HCT116 (cell line): ENCODE measurements around the gene RNF32. TPM values are rescaled to one million over a fixed set of nuclear protein-coding genes. Genes with fewer than 3 reads are reported as not detected.

Source experiments
- ATAC-seq: fragments of 200-7000 bp; cut with Tn5 transposase; 2 replicates; pipeline ENCODE4 v1.9.1; 2020; ENCODE audit warnings: mild to moderate bottlenecking, moderate library complexity
- BruUV-seq: library from RNA; stranded (reverse); fragments of 400-500 nt; replicated peaks from 2 replicates; lab custom pipeline; 2021; lab: Mats Ljungman, UMichigan
- CTCF ChIA-PET: fragments of 300-600 bp; sonication (Branson Sonifier 250); formaldehyde crosslinking; loops from one replicate; lab custom pipeline; 2021; ENCODE audit warnings: antibody characterized with exemption; lab: Charles Lee
- POLR2A ChIA-PET: fragments of 300-600, 350-600 bp; sonication (Branson Sonifier 250); formaldehyde crosslinking; loops from one replicate; lab custom pipeline; 2021; ENCODE audit warnings: antibody characterized with exemption; lab: Charles Lee
- RAD21 ChIA-PET, 2 experiments: fragments of 300-600 bp; sonication (Branson Sonifier 250); formaldehyde crosslinking; loops; one replicate each; lab custom pipeline; 2023; ENCODE audit warnings: low total read pairs in 2 of 2; ENCODE audit not compliant: uncharacterized antibody in 2 of 2, unreplicated experiment in 2 of 2, low non-redundant PET in 1 of 2; lab: Charles Lee
- DNase-seq: peaks from one replicate; pipeline ENCODE4 v3.0.0-alpha.2; 2010; ENCODE audit warnings: low read depth, low spot score
- H2AFZ ChIP-seq: fragments of 200-600 bp; shearing (Covaris generic), sonication (generic); 2 replicates; pipeline ENCODE4 v1.6.1; 2017; ENCODE audit warnings: low read depth, mixed run types, mixed read lengths, antibody characterized with exemption, low read length; ENCODE audit not compliant: poor library complexity, severe bottlenecking
- H3K27ac ChIP-seq: 2 replicates; pipeline ENCODE4 v1.5.1; 2012; ENCODE audit warnings: low read depth, low read length
- H3K27me3 ChIP-seq: fragments of 200-600 bp; sonication (generic); 2 replicates; pipeline ENCODE4 v1.6.1; 2016; ENCODE audit warnings: mixed run types, low read length, mixed read lengths; ENCODE audit not compliant: insufficient read depth
- H3K36me3 ChIP-seq, 2 experiments: fragments of 200-500 bp in 1 of 2; fragments of 200-600 bp in 1 of 2; sonication (Bioruptor generic) in 1 of 2; sonication (generic) in 1 of 2; 2 replicates each; pipeline versions ENCODE4 v1.5.1 to v1.6.1; 2014 to 2016; ENCODE audit warnings: low read length in 2 of 2, inconsistent platforms in 1 of 2, mixed read lengths in 1 of 2, mixed run types in 1 of 2; ENCODE audit not compliant: insufficient read depth in 2 of 2, control insufficient read depth in 1 of 2
- H3K4me1 ChIP-seq, 2 experiments: fragments of 200-600 bp in 1 of 2; sonication (generic) in 1 of 2; 2 replicates each; pipeline versions ENCODE4 v1.5.1 to v1.6.1; 2012 to 2017; ENCODE audit warnings: low read length in 2 of 2, inconsistent platforms in 1 of 2, mild to moderate bottlenecking in 1 of 2, mixed read lengths in 1 of 2, mixed run types in 1 of 2, moderate library complexity in 1 of 2; ENCODE audit not compliant: insufficient read depth in 2 of 2, control insufficient read depth in 1 of 2
- H3K4me2 ChIP-seq: fragments of 200-600 bp; sonication (generic); 2 replicates; pipeline ENCODE4 v1.6.1; 2017; ENCODE audit warnings: mixed run types, low read length, mixed read lengths
- H3K4me3 ChIP-seq, 2 experiments: fragments of 200-600 bp in 1 of 2; sonication (generic) in 1 of 2; replicated peaks in 1 of 2; 2 replicates each; pipeline ENCODE4 v1.5.1; 2011 to 2016; ENCODE audit warnings: low read length in 2 of 2, control low read depth in 1 of 2, low read depth in 1 of 2, mild to moderate bottlenecking in 1 of 2, mixed read lengths in 1 of 2, mixed run types in 1 of 2
- H3K79me2 ChIP-seq: fragments of 200-600 bp; sonication (generic); 2 replicates; pipeline ENCODE4 v1.6.1; 2017; ENCODE audit warnings: mild to moderate bottlenecking, mixed run types, low read length, moderate library complexity, mixed read lengths; ENCODE audit not compliant: insufficient read depth
- H3K9ac ChIP-seq: fragments of 200-600 bp; sonication (generic); 2 replicates; pipeline ENCODE4 v1.6.1; 2016; ENCODE audit warnings: low read length, mixed read lengths
- H3K9me2 ChIP-seq: fragments of 200-600 bp; sonication (generic), shearing (Covaris generic); 2 replicates; pipeline ENCODE4 v1.6.1; 2017; ENCODE audit warnings: mixed run types, mild to moderate bottlenecking, moderate library complexity; ENCODE audit not compliant: insufficient read depth
- H3K9me3 ChIP-seq, 2 experiments: fragments of 200-500 bp in 1 of 2; fragments of 200-600 bp in 1 of 2; sonication (Bioruptor generic) in 1 of 2; sonication (generic) in 1 of 2; 2 replicates each; pipeline ENCODE4 v1.6.1; 2014 to 2017; ENCODE audit warnings: low read length in 2 of 2, mixed read lengths in 2 of 2, inconsistent platforms in 1 of 2, low read depth in 1 of 2, mild to moderate bottlenecking in 1 of 2, mixed run types in 1 of 2, moderate library complexity in 1 of 2; ENCODE audit not compliant: control insufficient read depth in 1 of 2, insufficient read depth in 1 of 2
- H4K20me1 ChIP-seq: fragments of 200-600 bp; sonication (generic), shearing (Covaris generic); 2 replicates; pipeline ENCODE4 v1.6.1; 2017; ENCODE audit warnings: mixed run types, mild to moderate bottlenecking, moderate library complexity; ENCODE audit not compliant: insufficient read depth
- CEBPB ChIP-seq: IDR thresholded peaks from 2 replicates; pipeline ENCODE4 v1.6.1; 2012; ENCODE audit warnings: low read depth
- ELF1 ChIP-seq: IDR thresholded peaks from 2 replicates; pipeline ENCODE4 v1.6.1; 2012; ENCODE audit warnings: low read depth, borderline replicate concordance
- JUND ChIP-seq: IDR thresholded peaks from 2 replicates; pipeline ENCODE4 v1.6.1; 2012
- MAX ChIP-seq: IDR thresholded peaks from 2 replicates; pipeline ENCODE4 v1.6.1; 2012
- POLR2AphosphoS5 ChIP-seq: IDR thresholded peaks from 2 replicates; pipeline ENCODE4 v1.6.1; 2011; ENCODE audit warnings: mild to moderate bottlenecking, low read depth, low read length, moderate library complexity
- RAD21 ChIP-seq: IDR thresholded peaks from 2 replicates; pipeline ENCODE4 v1.6.1; 2012; ENCODE audit warnings: low read depth, mild to moderate bottlenecking
- REST ChIP-seq: IDR thresholded peaks from 2 replicates; pipeline ENCODE4 v1.6.1; 2012; ENCODE audit warnings: low read depth
- SIN3A ChIP-seq: IDR thresholded peaks from 2 replicates; pipeline ENCODE4 v1.6.1; 2012; ENCODE audit warnings: low read depth
- SP1 ChIP-seq: IDR thresholded peaks from 2 replicates; pipeline ENCODE4 v1.6.1; 2012; ENCODE audit warnings: low read depth
- SRF ChIP-seq: IDR thresholded peaks from 2 replicates; pipeline ENCODE4 v1.6.1; 2012; ENCODE audit warnings: low read depth
- TCF7L2 ChIP-seq: IDR thresholded peaks from 2 replicates; pipeline ENCODE4 v1.7.0; 2011; ENCODE audit warnings: borderline replicate concordance, inconsistent platforms; ENCODE audit not compliant: insufficient read depth, insufficient read length; ENCODE audit errors: extremely low read depth
- YY1 ChIP-seq: IDR thresholded peaks from 2 replicates; pipeline ENCODE4 v1.6.1; 2011; ENCODE audit warnings: low read length, low read depth, moderate library complexity, mild to moderate bottlenecking; ENCODE audit not compliant: insufficient replicate concordance; ENCODE audit errors: extremely low read depth
- ZFX ChIP-seq: fragments of 450-650 bp; IDR thresholded peaks from 2 replicates; pipeline ENCODE4 v1.6.1; 2017
- intact Hi-C: fragments of 100-400 bp; cut with micrococcal nuclease; formaldehyde crosslinking; loops from 2 replicates; pipeline ENCODE4 v1.10.0; 2022
- total RNA-seq: library from RNA; stranded (reverse); gene quantifications from one replicate; pipeline ENCODE4 v1.2.1, GENCODE V29; 2021; ENCODE audit not compliant: unreplicated experiment
- TF ChIP-seq, protein P1 (sequence below): IDR thresholded peaks from 2 replicates; pipeline ENCODE4 v1.6.1; 2012

Gene RNF32
- total RNA-seq, 1 experiment from 2014 or later: 3.4 TPM

GRCh38 chr7:156600496-156600895, 40.1 kb upstream of the RNF32 start:
- BruUV-seq: no TSS peak
- no peak for DNase-seq
- Histone ChIP-seq H3K4me1 (peaks cover 0 to 8% of the 10 kb centered on the region in 2 experiments; a peak in 2 of 4 replicates), H3K9me2 (no peaks in the 10 kb centered on the region), H2AFZ (no peak overlapping the region), H3K36me3 (no peaks in the 10 kb centered on the region), H3K4me2 (no peak overlapping the region), H3K27ac (no peak overlapping the region), H3K9me3 (no peaks in the 10 kb centered on the region), H3K79me2 (no peaks in the 10 kb centered on the region), H3K27me3 (no peaks in the 10 kb centered on the region), H4K20me1 (no peaks in the 10 kb centered on the region), H3K4me3 (no peak overlapping the region), H3K9ac (no peak overlapping the region)
- TF ChIP-seq SP1 (no peak), SRF (no peak), MAX (no peak), JUND (no peak), RAD21 (no peak), ELF1 (no peak), ZFX (no peak), TCF7L2 (no peak), REST (no peak), CEBPB (no peak), SIN3A (no peak), YY1 (no peak), POLR2AphosphoS5 (no peak)
- TF ChIP-seq, protein P1, sequence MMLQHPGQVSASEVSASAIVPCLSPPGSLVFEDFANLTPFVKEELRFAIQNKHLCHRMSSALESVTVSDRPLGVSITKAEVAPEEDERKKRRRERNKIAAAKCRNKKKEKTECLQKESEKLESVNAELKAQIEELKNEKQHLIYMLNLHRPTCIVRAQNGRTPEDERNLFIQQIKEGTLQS: no peak
- ATAC-seq: no peak
- POLR2A ChIA-PET: no interaction called here
- RAD21 ChIA-PET: no interaction called here
- intact Hi-C loops: no loop called here
- CTCF ChIA-PET: no interaction called here
